DMS53 (cell line): ENCODE data around the gene CFAP65.
A peak's percentile ranks its signal among the peaks of the same experiment; 100 is the strongest.

Experiments
- DNase-seq: peaks from one replicate; lab custom pipeline; 2025; lab: John Stamatoyannopoulos, UW

CFAP65 gene

GRCh38 chr2:219059725-219060682, 18.7 kb upstream of the CFAP65 start:
- DNase-seq, result peak; percentile 60

GRCh38 chr2:219059375-219059724, 18.0 kb upstream of the CFAP65 start:
- peak; percentile 60 for DNase-seq

GRCh38 chr2:219058541-219059374, 17.4 kb upstream of the CFAP65 start:
- peak; percentile 62 for DNase-seq

GRCh38 chr2:219057709-219058540, 16.6 kb upstream of the CFAP65 start:
- peak; percentile 85 for DNase-seq

GRCh38 chr2:219056896-219057708, 15.8 kb upstream of the CFAP65 start:
- no peak for DNase-seq

- DNase-seq, result no peak
These were observed 15.0 kb upstream of the CFAP65 start for GRCh38 chr2:219056176-219056895.

- no peak for DNase-seq
These were observed 13.9 kb upstream of the CFAP65 start for GRCh38 chr2:219054956-219055903.

- no peak for DNase-seq
These were observed 8.0 kb upstream of the CFAP65 start for GRCh38 chr2:219049282-219049681.

- peak; percentile 15 for DNase-seq
These were observed 4.7 kb upstream of the CFAP65 start for GRCh38 chr2:219045937-219046550.

- DNase-seq, result no peak
These were observed 1.4 kb upstream of the CFAP65 start for GRCh38 chr2:219042750-219043149.

GRCh38 chr2:219042157-219042556, 841 bp upstream of the CFAP65 start:
- no peak for DNase-seq

- DNase-seq, result no peak
These were observed 2.7 kb downstream of the CFAP65 start for GRCh38 chr2:219038600-219038999.

- DNase-seq, result peak; percentile 48
These were observed 3.4 kb downstream of the CFAP65 start for GRCh38 chr2:219037783-219038499.

- no peak for DNase-seq
These were observed 5.4 kb downstream of the CFAP65 start for GRCh38 chr2:219035942-219036341.

- no peak for DNase-seq
These were observed 6.5 kb downstream of the CFAP65 start for GRCh38 chr2:219034823-219035222.

GRCh38 chr2:219032051-219032745, 9.1 kb downstream of the CFAP65 start:
- DNase-seq, result no peak

- DNase-seq, result no peak
These were observed 10.1 kb downstream of the CFAP65 start for GRCh38 chr2:219031005-219031738.
